ENCODE measurements around the gene ACAD8. TPM values are rescaled to one million over a fixed set of nuclear protein-coding genes. Genes with fewer than 3 reads are reported as not detected.

ACAD8 gene
- total RNA-seq: 10 to 100 TPM; 19.7 to 37.5 (median 28.4) TPM
- 10 to 100 TPM; 15.7 to 20.5 (median 18.9) TPM for polyA plus RNA-seq
- long read RNA-seq, donor 1, transcript ACAD8-201 (11 exons, 2,249 nt): major isoform, 5 of 11 reads
- long read RNA-seq, donor 1, partial matches to known transcripts: 5 of 11 reads
- long read RNA-seq, donor 1, other reads (novel, unspliced or antisense): 0 of 11 reads
- long read RNA-seq, donor 2, transcript ACAD8-201 (11 exons, 2,249 nt): major isoform, 6 of 6 reads
- long read RNA-seq, donor 2, partial matches to known transcripts: 0 of 6 reads
- long read RNA-seq, donor 2, other reads (novel, unspliced or antisense): 0 of 6 reads

DNA sequence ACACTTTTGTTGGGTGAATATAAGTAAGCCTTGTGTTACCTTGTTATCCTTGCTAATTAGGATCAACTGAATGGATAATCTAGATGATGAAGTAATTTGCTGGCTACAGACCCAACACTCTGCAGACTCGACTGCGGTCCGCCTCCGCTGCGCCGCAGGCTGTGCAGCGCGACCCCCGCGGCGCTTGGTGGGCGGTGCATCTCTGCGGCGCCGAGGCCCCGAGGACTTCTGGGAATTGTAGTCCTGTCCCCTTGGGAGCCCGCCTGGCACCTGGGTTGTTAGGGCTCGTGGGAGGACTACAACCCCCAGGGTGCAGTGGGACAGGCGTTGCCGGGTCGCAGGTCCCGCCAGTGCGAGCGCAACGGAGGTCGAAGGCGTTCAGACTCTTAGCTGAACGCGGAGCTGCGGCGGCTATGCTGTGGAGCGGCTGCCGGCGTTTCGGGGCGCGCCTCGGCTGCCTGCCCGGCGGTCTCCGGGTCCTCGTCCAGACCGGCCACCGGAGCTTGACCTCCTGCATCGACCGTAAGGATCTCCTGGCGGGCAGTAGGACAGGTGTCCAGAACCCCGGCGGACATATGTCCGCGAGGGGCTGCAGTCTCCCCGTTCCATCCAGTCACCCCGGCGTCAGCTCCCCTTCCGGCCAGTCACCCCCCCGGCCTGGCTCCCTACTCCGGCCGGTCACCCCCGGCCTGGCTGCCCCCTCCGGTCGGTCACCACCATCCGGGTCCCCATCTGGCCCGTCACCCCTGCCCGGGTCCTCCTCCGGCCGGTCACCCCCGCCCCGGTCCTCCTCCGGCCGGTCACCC is at the start of gene ACAD8, which contains the start of gene THYN1:
ACAD8 (plus strand) TSS at position 381 of the 806 bp plus-strand sequence; CDS start at position 414, 33 bp downstream.
THYN1 (minus strand) TSS at position 165 of the 806 bp plus-strand sequence. CDS start 470 bp downstream, outside the sequence.
- peak within 1 kb of the TSS; percentile 68 to 96 (median 88) for H3K4me3 ChIP-seq
- H3K36me3 ChIP-seq: peaks cover 0 to 51% (median 36%) of the 10 kb centered on the region in 6 donors
- TF ChIP-seq, protein P1, sequence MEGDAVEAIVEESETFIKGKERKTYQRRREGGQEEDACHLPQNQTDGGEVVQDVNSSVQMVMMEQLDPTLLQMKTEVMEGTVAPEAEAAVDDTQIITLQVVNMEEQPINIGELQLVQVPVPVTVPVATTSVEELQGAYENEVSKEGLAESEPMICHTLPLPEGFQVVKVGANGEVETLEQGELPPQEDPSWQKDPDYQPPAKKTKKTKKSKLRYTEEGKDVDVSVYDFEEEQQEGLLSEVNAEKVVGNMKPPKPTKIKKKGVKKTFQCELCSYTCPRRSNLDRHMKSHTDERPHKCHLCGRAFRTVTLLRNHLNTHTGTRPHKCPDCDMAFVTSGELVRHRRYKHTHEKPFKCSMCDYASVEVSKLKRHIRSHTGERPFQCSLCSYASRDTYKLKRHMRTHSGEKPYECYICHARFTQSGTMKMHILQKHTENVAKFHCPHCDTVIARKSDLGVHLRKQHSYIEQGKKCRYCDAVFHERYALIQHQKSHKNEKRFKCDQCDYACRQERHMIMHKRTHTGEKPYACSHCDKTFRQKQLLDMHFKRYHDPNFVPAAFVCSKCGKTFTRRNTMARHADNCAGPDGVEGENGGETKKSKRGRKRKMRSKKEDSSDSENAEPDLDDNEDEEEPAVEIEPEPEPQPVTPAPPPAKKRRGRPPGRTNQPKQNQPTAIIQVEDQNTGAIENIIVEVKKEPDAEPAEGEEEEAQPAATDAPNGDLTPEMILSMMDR (IDR thresholded peaks at IDR 0.05 in 8 of 11, conservative IDR thresholded peaks at IDR 0.05 in 3 of 11): peak; percentile 59 to 78 (median 71)
- TF ChIP-seq POLR2AphosphoS5 (IDR thresholded peaks at IDR 0.05): peak; percentile 97 to 98 (median 97)
- peak in 1 of 3 donors; percentile 74 for TF ChIP-seq POLR2A (IDR thresholded peaks at IDR 0.05)
- peak; percentile 99 for DNase-seq
- no peaks in the 10 kb centered on the region for H3K9me3 ChIP-seq
- H3K27me3 ChIP-seq (replicated peaks in 1 of 7): no peaks in the 10 kb centered on the region
- peak within 1 kb of the TSS in 7 of 8 donors; percentile 47 to 88 (median 80) for H3K27ac ChIP-seq
- intact Hi-C loops (cut with DNase I; ENCODE audit: low total_unique reads): loop anchor here (10.0 kb wide), 1 partner anchor 49 kb away; no protein-coding TSS in a partner anchor
- 0 to 1% (median 0%) methylated on average over 23 to 70 of the region's 70 CpGs for WGBS, 5 donors
- H3K4me1 ChIP-seq: peaks cover 10 to 70% (median 36%) of the 10 kb centered on the region in 6 donors

DNA sequence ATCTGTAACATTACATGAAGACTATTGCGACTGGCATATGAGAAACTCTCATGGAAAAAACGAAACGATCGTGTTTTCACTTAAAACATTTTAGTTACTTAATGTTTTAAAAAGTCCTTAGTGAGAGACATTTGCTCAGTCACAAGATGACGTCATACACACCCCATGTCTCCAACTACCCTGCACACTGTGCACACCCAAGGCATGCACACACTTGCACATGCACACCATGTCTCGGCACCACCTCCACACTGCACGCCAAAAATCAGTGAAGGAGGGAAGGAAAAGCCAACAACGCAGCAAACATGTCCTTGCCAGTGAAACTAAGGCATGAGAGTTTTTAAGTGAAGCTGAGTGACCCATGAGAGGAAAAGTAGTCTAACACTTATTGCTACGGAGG is 47.6 kb upstream of the ACAD8 start:
- Histone ChIP-seq H3K27me3 (replicated peaks in 1 of 7) (no peaks in the 10 kb centered on the region), H3K4me3 (no peak overlapping the region), H3K36me3 (peaks cover 6 to 92% (median 68%) of the 10 kb centered on the region in 6 donors), H3K9me3 (no peaks in the 10 kb centered on the region), H3K4me1 (no peaks in the 10 kb centered on the region), H3K27ac (no peak overlapping the region)
- no peak for DNase-seq
- intact Hi-C loops (cut with DNase I; ENCODE audit: low total_unique reads): loop anchor here (10.0 kb wide), 1 partner anchor 49 kb away; the partner anchor contains the start of genes ACAD8 and THYN1
- WGBS, 5 donors: 95 to 96% (median 96%) methylated on average over 9 of the region's 9 CpGs
- TF ChIP-seq POLR2A (IDR thresholded peaks at IDR 0.05): no peak
- TF ChIP-seq, protein P1 (IDR thresholded peaks at IDR 0.05 in 8 of 11, conservative IDR thresholded peaks at IDR 0.05 in 3 of 11): no peak
- TF ChIP-seq POLR2AphosphoS5 (IDR thresholded peaks at IDR 0.05): no peak

DNA sequence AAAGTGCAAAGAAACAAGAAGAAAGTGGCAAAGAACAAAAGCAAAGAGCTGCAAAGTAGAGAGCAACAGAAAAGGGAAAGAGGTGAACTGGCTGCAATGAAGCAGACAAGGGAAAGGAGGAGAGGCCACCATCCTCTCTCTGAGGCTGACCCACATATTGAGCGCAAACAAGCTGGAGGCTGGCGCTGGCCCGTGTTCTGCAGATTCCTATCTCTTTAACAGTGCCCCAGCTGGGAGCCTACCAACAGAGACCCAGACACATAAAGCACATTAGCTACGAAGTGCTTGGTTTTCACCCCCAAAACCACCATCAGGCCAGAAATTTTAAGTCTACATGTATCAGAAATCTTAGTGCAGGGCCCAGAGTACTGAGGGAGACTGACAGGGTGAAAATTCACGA is 47.2 kb upstream of the ACAD8 start:
- H3K36me3 ChIP-seq: peaks cover 6 to 91% (median 69%) of the 10 kb centered on the region in 6 donors
- 93 to 100% (median 97%) methylated on average over 5 of the region's 5 CpGs for WGBS, 5 donors
- intact Hi-C loops (cut with DNase I; ENCODE audit: low total_unique reads): loop anchor here (10.0 kb wide), 1 partner anchor 49 kb away; the partner anchor contains the start of genes ACAD8 and THYN1

More for the DNA sequence above, 47.2 kb upstream of the ACAD8 start:
- no peaks in the 10 kb centered on the region for H3K9me3 ChIP-seq
- no peak overlapping the region for H3K27ac ChIP-seq
- H3K4me3 ChIP-seq: no peak overlapping the region
- no peak for DNase-seq
- no peaks in the 10 kb centered on the region for H3K4me1 ChIP-seq
- H3K27me3 ChIP-seq (replicated peaks in 1 of 7): no peaks in the 10 kb centered on the region
- TF ChIP-seq POLR2A (IDR thresholded peaks at IDR 0.05) (no peak), POLR2AphosphoS5 (IDR thresholded peaks at IDR 0.05) (no peak)
- TF ChIP-seq, protein P1 (IDR thresholded peaks at IDR 0.05 in 8 of 11, conservative IDR thresholded peaks at IDR 0.05 in 3 of 11): no peak

All from spleen (tissue), 13 donors.